Mesenchymal stem cell (in vitro differentiated cells and primary cell): Measurements from ENCODE around the gene PAX5.

Source experiments
- DNase-seq: peaks from one replicate; pipeline ENCODE4 v3.0.0-alpha.2; 2013
- H2AFZ ChIP-seq: one replicate; pipeline ENCODE4 v1.6.1; 2013; ENCODE audit warnings: low read depth, mild to moderate bottlenecking, control low read depth, inconsistent platforms, low read length, moderate library complexity
- H2AK5ac ChIP-seq: 2 replicates; pipeline ENCODE4 v1.6.1; 2013; ENCODE audit warnings: low read length, moderate library complexity, mild to moderate bottlenecking, inconsistent platforms; ENCODE audit not compliant: severe bottlenecking
- H2BK120ac ChIP-seq: one replicate; pipeline ENCODE4 v1.6.1; 2013; ENCODE audit warnings: low read depth, mild to moderate bottlenecking, inconsistent platforms, low read length, moderate library complexity
- H2BK12ac ChIP-seq, 2 experiments: one replicate each; pipeline ENCODE4 v1.6.1; 2013; ENCODE audit warnings: inconsistent platforms in 2 of 2, low read length in 2 of 2, mild to moderate bottlenecking in 2 of 2, moderate library complexity in 2 of 2, control low read depth in 1 of 2
- H2BK15ac ChIP-seq: one replicate; pipeline ENCODE4 v1.6.1; 2013; ENCODE audit warnings: mild to moderate bottlenecking, low read depth, inconsistent platforms; ENCODE audit not compliant: poor library complexity, severe bottlenecking
- H2BK5ac ChIP-seq: 2 replicates; pipeline ENCODE4 v1.6.1; 2013; ENCODE audit warnings: low read depth, mild to moderate bottlenecking, low read length, control low read depth, inconsistent platforms; ENCODE audit not compliant: poor library complexity, severe bottlenecking
- H3K14ac ChIP-seq, 2 experiments: one replicate each; pipeline ENCODE4 v1.6.1; 2013; ENCODE audit warnings: inconsistent platforms in 2 of 2, low read length in 2 of 2, control low read depth in 1 of 2, mild to moderate bottlenecking in 1 of 2, moderate library complexity in 1 of 2
- H3K18ac ChIP-seq, 2 experiments: one replicate each; pipeline ENCODE4 v1.6.1; 2013; ENCODE audit warnings: inconsistent platforms in 2 of 2, low read length in 2 of 2, control low read depth in 1 of 2, low read depth in 1 of 2, mild to moderate bottlenecking in 1 of 2
- H3K23ac ChIP-seq, 2 experiments: one replicate each; pipeline ENCODE4 v1.6.1; 2013; ENCODE audit warnings: inconsistent platforms in 2 of 2, low read length in 2 of 2, mild to moderate bottlenecking in 2 of 2, moderate library complexity in 2 of 2, control low read depth in 1 of 2
- H3K27ac ChIP-seq: 2 replicates; pipeline ENCODE4 v1.5.1; 2013; ENCODE audit warnings: mild to moderate bottlenecking, moderate library complexity, low read length, control low read depth, inconsistent platforms; ENCODE audit not compliant: poor library complexity, severe bottlenecking
- H3K27me3 ChIP-seq, 2 experiments: 2 replicates each; pipeline versions ENCODE4 v1.6.1 to v1.7.0; 2013; ENCODE audit warnings: low read length in 2 of 2, mild to moderate bottlenecking in 2 of 2, moderate library complexity in 2 of 2, control low read depth in 1 of 2, inconsistent platforms in 1 of 2; ENCODE audit not compliant: control insufficient read depth in 1 of 2, insufficient read depth in 1 of 2
- H3K36me3 ChIP-seq, 2 experiments: 2 replicates each; pipeline versions ENCODE4 v1.6.1 to v1.7.0; 2013; ENCODE audit warnings: low read length in 2 of 2, control low read depth in 1 of 2, inconsistent platforms in 1 of 2, low read depth in 1 of 2, mild to moderate bottlenecking in 1 of 2; ENCODE audit not compliant: insufficient read depth in 2 of 2, control insufficient read depth in 1 of 2
- H3K4ac ChIP-seq, 2 experiments: one replicate each; pipeline ENCODE4 v1.6.1; 2013; ENCODE audit warnings: inconsistent platforms in 2 of 2, low read length in 2 of 2, mild to moderate bottlenecking in 2 of 2, moderate library complexity in 2 of 2, control low read depth in 1 of 2, low read depth in 1 of 2
- H3K4me1 ChIP-seq: 2 replicates; pipeline ENCODE4 v1.6.1; 2013; ENCODE audit warnings: low read depth, low read length, control low read depth; ENCODE audit not compliant: control insufficient read depth, insufficient read depth
- H3K4me2 ChIP-seq: 2 replicates; pipeline ENCODE4 v1.6.1; 2013; ENCODE audit warnings: low read length, mild to moderate bottlenecking, inconsistent platforms; ENCODE audit not compliant: poor library complexity, severe bottlenecking
- H3K4me3 ChIP-seq, 2 experiments: 2 replicates each; pipeline versions ENCODE4 v1.5.1 to v1.7.0; 2013; ENCODE audit warnings: low read length in 2 of 2, mild to moderate bottlenecking in 2 of 2, control low read depth in 1 of 2, low read depth in 1 of 2; ENCODE audit not compliant: insufficient read depth in 1 of 2
- H3K79me1 ChIP-seq: replicated peaks from 2 replicates; pipeline ENCODE4 v1.6.1; 2013; ENCODE audit warnings: mild to moderate bottlenecking, control low read depth, low read length, inconsistent platforms; ENCODE audit not compliant: poor library complexity, severe bottlenecking
- H3K9ac ChIP-seq: 2 replicates; pipeline ENCODE4 v1.7.0; 2013; ENCODE audit warnings: mild to moderate bottlenecking, low read length, moderate library complexity
- H3K9me3 ChIP-seq: 2 replicates; pipeline ENCODE4 v1.7.0; 2013; ENCODE audit warnings: mild to moderate bottlenecking, low read length; ENCODE audit not compliant: control insufficient read depth
- H4K8ac ChIP-seq: one replicate; pipeline ENCODE4 v1.6.1; 2013; ENCODE audit warnings: inconsistent platforms, mild to moderate bottlenecking, low read length, moderate library complexity
- H4K91ac ChIP-seq: one replicate; pipeline ENCODE4 v1.6.1; 2013; ENCODE audit warnings: mild to moderate bottlenecking, low read length, inconsistent platforms
- WGBS: methylation state at CpG from one replicate; pipeline ENCODE4 v1.1.7; 2013; ENCODE audit warnings: mixed read lengths; 5-methylcytosine and 5-hydroxymethylcytosine counted together

Gene PAX5

GRCh38 chr9:37005517-37006140, 28.4 kb downstream of the PAX5 start:
- Histone ChIP-seq H3K9me3 (no peaks in the 10 kb centered on the region), H3K14ac (no peak overlapping the region), H2BK5ac (no peak overlapping the region), H3K27ac (no peak overlapping the region), H2BK15ac (no peak overlapping the region), H3K18ac (no peak overlapping the region), H3K4ac (no peak overlapping the region), H4K8ac (no peak overlapping the region), H3K4me1 (peaks cover 7% of the 10 kb centered on the region), H3K23ac (no peak overlapping the region), H3K9ac (no peak overlapping the region), H3K36me3 (no peaks in the 10 kb centered on the region), H2AK5ac (no peak overlapping the region), H3K4me3 (no peak overlapping the region), H3K4me2 (no peak overlapping the region), H3K27me3 (peaks cover 84 to 99% of the 10 kb centered on the region in 2 experiments), H2BK120ac (no peak overlapping the region), H2BK12ac (no peak overlapping the region), H2AFZ (no peak overlapping the region), H4K91ac (no peak overlapping the region), H3K79me1 (no peaks in the 10 kb centered on the region)
- no peak for DNase-seq
- WGBS, result 70% methylated on average over 5 of the region's 6 CpGs

- no peak overlapping the region for H2BK120ac ChIP-seq
- no peak overlapping the region for H2BK15ac ChIP-seq
- no peak overlapping the region for H2BK12ac ChIP-seq
- no peak for DNase-seq
- H2AFZ ChIP-seq, result no peak overlapping the region
- no peak overlapping the region for H3K4me2 ChIP-seq
- no peak overlapping the region for H4K8ac ChIP-seq
- H2BK5ac ChIP-seq, result no peak overlapping the region
- no peak overlapping the region for H3K4me3 ChIP-seq
- no peaks in the 10 kb centered on the region for H3K79me1 ChIP-seq
- H4K91ac ChIP-seq, result no peak overlapping the region
- no peak overlapping the region for H3K9ac ChIP-seq
- no peak overlapping the region for H3K18ac ChIP-seq
- 71% methylated on average over 4 of the region's 5 CpGs for WGBS
- H3K27ac ChIP-seq, result no peak overlapping the region
- no peaks in the 10 kb centered on the region for H3K9me3 ChIP-seq
- H2AK5ac ChIP-seq, result no peak overlapping the region
- H3K4ac ChIP-seq, result no peak overlapping the region
- no peak overlapping the region for H3K23ac ChIP-seq
- H3K14ac ChIP-seq, result no peak overlapping the region
- H3K4me1 ChIP-seq, result peaks cover 7% of the 10 kb centered on the region
- H3K36me3 ChIP-seq, result no peaks in the 10 kb centered on the region
- H3K27me3 ChIP-seq, result peaks cover 86 to 100% of the 10 kb centered on the region in 2 experiments
Measured at GRCh38 chr9:37004424-37004935, 29.6 kb downstream of the PAX5 start.

- Histone ChIP-seq H2AFZ (no peak overlapping the region), H3K23ac (no peak overlapping the region), H3K9ac (no peak overlapping the region), H4K91ac (no peak overlapping the region), H3K18ac (no peak overlapping the region), H2BK15ac (no peak overlapping the region), H2AK5ac (no peak overlapping the region), H3K4ac (no peak overlapping the region), H3K14ac (no peak overlapping the region), H3K4me1 (peaks cover 8% of the 10 kb centered on the region), H3K79me1 (no peaks in the 10 kb centered on the region), H2BK5ac (no peak overlapping the region), H3K27me3 (peaks cover 86 to 99% of the 10 kb centered on the region in 2 experiments), H4K8ac (no peak overlapping the region), H3K27ac (no peak overlapping the region), H3K36me3 (no peaks in the 10 kb centered on the region), H2BK120ac (no peak overlapping the region), H3K4me3 (peak overlapping the region in 1 of 2 experiments; percentile 5), H3K9me3 (no peaks in the 10 kb centered on the region), H2BK12ac (no peak overlapping the region), H3K4me2 (no peak overlapping the region)
- 9% methylated on average over 56 of the region's 62 CpGs for WGBS
- no peak for DNase-seq
Measured at GRCh38 chr9:37002413-37003217, 31.5 kb downstream of the PAX5 start.

- Histone ChIP-seq H3K18ac (no peak overlapping the region), H2AK5ac (no peak overlapping the region), H3K4me3 (no peak overlapping the region), H3K27ac (no peak overlapping the region), H3K27me3 (peaks cover 82 to 99% of the 10 kb centered on the region in 2 experiments), H3K4me2 (no peak overlapping the region), H3K9ac (no peak overlapping the region), H3K36me3 (no peaks in the 10 kb centered on the region), H2BK12ac (no peak overlapping the region), H2AFZ (no peak overlapping the region), H3K79me1 (no peaks in the 10 kb centered on the region), H2BK15ac (no peak overlapping the region), H2BK120ac (no peak overlapping the region), H3K9me3 (no peaks in the 10 kb centered on the region), H4K91ac (no peak overlapping the region), H3K14ac (no peak overlapping the region), H3K23ac (no peak overlapping the region), H4K8ac (no peak overlapping the region), H3K4me1 (peaks cover 11% of the 10 kb centered on the region), H2BK5ac (no peak overlapping the region), H3K4ac (no peak overlapping the region)
- 64% methylated on average over 11 of the region's 11 CpGs for WGBS
- no peak for DNase-seq
Measured at GRCh38 chr9:37002036-37002412, 32.0 kb downstream of the PAX5 start.
